GM21825 (cell line): ENCODE measurements around the gene GALNT11.

Source experiments
- ATAC-seq: cut with Tn5 transposase; IDR thresholded peaks from one replicate; pipeline ENCODE4 v1.9.1; 2021; ENCODE audit warnings: mild to moderate bottlenecking, moderate library complexity; ENCODE audit not compliant: unreplicated experiment

Gene GALNT11

DNA sequence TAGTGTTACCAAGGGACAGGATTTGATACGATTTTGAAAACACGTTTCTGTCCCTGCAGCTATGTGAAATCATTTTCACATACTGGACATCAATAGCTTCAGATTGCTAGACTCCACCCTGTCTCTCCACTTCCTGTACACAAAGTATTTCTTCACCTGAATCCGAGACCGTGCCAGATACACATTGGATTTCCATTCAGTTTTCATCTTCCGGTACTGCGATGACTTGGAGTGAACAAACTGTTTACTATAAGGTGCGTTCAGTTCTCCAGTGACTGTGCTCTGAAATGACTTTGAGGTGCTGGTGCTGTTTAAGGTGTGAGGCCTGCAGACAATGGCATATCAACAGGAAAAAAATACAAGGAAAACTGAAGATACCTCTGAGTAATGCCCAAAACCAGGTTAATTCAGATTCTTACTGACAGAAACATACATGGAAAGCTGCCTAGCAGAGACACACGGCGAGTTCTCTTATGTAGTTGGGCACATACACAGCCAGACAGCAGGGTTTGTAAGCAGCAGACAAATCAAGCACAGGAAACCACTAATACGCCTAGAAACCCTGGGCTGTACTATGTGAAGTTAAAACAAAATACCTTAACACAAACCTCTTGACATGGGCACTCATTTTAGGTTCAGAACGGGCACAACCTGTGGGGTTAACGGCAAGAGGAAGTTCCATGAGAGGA, 119.2 kb downstream of the GALNT11 start:
- no peak for ATAC-seq

DNA sequence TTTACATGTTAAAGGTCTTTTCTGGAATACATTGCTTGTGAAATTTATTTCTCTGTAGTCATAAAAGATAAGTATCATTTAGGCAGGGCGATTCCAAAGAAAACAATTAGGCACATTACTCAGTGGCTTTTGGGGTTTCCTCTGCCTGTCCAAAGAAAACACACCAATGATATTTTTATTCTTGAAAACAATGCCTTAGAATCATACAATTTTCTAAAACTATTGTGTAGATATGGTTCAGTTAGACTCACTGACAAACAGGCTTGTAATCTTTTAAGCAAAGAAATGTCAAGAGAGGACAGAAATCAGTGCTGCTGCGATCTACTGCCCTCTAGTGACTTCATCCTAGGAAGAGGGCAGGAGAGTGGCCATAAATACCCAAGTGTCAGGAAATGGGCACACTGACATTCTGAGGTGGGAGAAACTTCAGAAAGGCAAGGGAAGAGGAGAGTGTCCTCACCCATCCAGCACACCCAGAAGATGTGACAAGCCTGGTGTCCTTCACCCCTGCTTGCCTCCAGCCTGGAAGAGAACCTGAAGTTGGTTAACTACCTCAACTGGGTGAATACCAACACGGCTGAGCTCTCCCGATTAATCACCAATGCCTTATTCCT, 120.5 kb downstream of the GALNT11 start:
- ATAC-seq = no peak

DNA sequence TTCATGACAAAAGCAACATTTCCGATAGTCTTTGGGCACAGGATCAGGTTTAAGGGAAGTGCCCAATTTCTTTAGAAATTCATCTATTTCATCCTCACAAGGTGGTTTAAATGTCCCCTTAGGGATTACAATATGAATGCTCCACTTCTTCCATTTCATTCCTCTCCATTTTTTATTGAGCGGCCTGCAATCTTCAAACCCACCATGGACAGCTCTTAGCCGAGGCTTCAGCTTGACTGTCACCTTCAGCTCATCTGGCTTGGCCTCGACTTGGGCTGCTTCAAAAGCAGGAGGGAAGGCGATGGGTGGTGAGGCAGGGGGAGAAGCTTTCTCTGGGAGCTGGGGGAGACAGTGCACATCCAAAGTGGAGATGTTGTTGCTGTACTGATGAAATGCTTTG, 123.2 kb downstream of the GALNT11 start:
- no peak for ATAC-seq

DNA sequence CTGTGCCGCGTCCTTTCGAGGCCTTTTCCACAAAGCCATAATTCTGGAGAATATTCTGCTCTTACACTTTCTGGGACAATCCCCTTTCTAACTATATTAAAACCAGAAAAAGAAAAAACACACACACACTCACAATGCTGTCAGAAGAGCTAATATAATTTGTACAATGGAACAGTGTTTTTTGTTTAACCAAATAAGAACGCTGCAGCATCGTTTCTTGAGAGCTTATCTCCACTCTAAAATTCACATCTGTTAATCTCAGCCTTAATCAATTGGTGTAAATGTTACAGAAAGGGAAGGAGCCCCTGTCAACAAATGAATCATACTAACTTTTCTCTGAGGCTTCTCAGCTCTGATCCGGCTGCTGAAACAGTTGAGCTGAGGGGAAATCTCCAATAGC, 123.9 kb downstream of the GALNT11 start:
- no peak for ATAC-seq

DNA sequence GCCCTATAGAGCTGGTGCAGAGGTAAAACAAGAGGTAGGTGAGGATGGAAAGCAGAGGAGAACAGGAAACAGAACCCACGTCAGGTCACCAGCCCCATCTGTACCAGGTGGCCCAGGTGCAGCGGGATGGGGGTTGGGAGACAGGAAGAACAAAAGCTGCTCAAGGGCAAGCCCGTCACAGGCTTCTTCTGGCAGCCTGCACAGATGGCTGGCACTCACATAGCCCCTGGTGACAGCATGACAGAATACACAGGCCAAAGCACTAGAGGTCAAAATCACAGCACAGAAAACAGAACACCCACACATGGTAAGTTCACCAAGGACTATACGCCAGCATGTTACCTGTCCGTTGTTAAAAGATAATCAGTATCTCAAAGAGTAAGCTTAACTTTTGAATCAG, 126.8 kb downstream of the GALNT11 start:
- no peak for ATAC-seq

DNA sequence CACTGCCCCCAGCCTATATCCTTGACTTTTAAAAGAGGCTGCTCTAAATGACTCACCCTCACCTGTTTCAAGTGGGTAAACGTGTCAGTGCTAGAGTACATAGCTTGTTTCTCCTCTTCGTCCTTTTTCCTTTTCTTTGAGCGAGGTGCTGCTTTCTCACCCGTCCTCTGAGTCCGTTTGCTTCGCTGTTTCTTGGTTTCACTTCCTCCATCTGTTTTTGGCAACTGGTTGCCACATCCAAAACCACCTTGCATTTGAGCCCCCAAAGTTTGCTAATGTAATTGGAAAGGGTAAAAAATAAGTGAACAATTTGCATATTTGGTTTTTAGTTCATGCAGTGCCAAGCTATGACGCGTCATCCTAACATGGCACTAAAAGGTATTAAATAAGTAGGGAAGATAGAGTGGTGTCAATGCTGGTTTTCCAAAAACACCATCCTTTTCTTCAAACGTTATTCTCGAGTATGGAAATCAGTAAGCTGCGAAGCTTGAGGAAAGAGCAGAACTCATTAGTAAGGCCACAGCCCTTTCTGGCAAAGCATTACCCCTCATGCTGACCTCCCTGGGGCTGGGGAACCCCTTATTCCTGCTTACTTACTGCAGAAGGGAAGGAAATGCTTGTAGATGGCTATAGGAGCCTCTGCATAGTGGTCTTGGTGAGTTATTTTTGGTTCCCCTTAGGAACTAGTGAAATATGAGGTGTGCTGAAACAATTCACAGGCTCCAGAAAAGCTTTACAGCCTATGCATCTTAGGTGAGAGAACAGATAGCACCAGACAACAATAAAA, 133.5 kb downstream of the GALNT11 start:
- ATAC-seq = peak; percentile 87

DNA sequence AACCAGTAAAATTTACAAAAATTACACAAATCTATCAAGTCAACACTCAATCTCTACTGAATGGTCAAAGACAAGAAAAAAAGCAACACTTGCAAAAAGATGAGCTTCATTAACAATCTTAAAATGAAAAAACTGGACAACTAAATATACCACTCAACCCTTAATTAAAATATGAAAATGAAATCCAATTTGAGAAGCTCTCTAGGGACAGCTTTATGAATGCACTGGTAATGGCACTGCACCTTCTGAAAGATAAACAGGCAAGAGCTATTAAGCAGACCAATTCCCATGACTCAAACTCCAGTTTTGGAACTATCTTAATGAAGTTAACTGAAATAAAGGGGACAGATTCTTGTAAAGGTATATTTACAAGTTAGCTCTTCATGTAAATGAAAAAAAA, 135.7 kb downstream of the GALNT11 start:
- no peak for ATAC-seq

DNA sequence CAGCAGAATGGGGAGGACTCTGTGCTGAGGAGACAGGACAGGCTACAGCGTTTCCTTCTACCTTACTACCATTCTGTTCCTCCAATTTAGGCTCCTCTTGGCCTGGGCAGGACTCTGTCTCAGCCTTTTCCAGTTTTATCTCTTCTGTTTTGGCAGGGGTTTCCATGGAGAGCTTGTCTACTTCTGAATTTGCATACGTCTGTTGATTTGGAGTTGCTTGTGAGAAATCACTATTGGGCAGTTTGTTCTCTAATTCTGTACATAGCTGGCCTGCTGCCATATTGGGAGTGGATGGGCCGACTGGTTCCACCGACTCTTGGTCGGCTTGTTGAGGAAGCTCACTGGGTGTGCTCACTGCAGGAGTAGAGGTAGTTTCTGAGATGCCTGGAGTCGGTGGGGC, 136.8 kb downstream of the GALNT11 start:
- ATAC-seq = no peak
